Kidney glomerular epithelial cell (primary cell): Measurements from ENCODE around the gene STARD5.

Experiments
- DNase-seq: peaks from one replicate; lab custom pipeline; 2025; lab: John Stamatoyannopoulos, UW

STARD5 gene

GRCh38 chr15:81274255-81274654 lies 49.7 kb downstream of the STARD5 start:
- DNase-seq, result no peak

DNA sequence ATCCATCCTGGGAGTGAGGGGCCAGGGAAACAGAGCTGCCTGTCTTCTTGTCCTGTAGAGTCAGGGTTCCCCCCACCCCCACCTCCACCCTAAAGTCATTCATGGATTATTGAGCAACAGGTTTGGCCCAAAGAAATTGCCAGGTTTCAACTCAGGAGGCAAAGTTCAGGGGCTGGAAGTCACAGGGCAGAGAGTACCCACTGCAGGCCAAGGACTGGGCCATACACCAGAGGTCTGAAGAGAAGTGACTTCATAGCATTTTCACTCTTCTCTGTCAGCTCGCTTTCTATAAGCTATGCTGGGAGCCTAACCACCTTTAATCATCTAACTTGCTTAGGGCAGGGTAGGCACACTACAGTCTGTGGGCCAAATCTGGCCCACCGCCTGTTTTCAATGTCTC lies 50.1 kb downstream of the STARD5 start:
- DNase-seq, result no peak

DNA sequence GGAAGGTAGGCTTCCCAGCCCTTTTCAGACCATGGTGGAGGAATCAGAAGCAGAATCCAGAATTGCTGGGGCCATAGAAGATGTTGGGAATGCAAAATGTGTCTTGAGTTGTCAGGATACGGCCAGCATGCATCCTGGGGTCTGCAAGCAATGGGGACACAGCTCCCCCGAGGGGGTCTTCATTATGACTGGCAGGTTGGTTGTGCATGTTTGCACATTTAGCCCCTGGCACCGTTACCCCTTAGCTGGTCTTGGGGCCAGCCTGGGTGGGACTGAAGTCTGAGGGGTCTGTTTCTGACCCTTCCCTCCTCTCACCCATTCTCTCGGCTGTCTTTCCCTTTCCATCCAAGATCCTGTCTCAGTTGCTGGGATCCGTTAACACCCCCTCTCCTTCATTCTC lies 50.7 kb downstream of the STARD5 start:
- DNase-seq, result no peak

- no peak for DNase-seq
These were observed 51.9 kb downstream of the STARD5 start for GRCh38 chr15:81271761-81272644.

DNA sequence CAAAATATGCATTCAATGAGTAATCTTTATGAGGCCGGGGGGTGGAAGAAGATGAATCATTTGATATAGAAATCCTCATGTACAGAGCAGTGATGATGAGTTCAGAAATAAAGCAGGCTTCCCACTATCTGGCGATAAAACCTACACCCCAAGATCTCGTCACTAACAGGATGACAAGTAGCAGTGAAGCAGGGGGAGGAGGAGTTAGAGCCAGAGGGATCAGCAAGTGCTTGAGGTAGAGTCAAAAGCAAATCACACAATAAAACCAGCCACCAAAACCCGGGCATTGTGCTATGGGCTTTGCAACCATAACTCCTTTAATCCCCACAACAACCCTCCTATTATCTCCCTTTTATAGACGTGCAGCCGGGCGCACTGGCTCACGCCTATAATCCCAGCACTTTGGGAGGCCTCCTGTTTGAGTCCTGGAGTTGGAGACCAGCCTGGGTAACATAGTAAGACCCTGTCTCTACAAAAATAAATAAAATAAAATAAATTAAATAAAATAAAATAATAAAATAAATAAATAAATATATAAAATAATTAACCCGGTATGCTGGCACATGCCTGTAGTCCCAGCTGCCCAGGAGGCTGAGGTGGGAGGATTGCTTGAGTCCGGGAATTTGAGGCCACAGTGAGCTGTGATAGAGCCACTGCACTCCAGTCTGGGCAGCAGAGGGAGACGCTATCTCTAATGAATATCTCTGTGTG lies 53.0 kb downstream of the STARD5 start:
- DNase-seq, result no peak

GRCh38 chr15:81270188-81270587 lies 53.8 kb downstream of the STARD5 start:
- DNase-seq, result no peak

DNA sequence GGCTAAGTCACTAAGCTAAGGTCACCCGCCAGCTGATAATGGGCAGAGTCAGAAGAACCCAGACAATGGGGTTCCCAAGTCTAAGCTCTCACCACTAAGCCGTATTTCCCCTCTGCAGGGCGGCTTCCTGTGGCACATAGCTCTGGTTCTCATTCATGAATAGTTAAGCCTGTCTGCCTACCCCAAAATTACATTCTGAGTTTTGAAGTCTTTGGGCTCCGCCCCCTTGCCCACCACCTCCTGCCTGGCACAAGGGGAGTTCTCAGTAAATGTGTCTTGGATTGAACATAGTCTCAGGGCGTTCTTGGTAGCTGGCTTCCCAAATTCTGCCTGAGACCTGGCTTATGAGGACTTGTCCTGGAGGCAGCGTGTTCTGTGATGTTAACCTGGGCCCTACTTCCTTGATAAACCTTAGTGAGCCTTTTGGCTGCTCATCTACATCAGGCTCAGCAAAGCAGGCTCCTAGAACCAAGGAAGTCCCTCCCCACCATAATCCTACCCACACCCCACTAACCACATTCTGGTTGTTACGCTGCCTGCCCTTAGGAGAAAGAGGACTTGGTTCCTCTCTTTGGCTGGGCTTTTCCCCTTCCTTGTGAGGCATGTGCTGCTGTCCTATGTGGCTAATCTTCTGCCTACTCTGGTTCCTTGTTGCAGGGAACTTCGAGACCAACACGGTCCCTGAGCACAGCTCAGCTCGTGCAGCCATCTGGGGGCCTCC lies 54.9 kb downstream of the STARD5 start:
- no peak for DNase-seq

- DNase-seq, result no peak
These were observed 55.6 kb downstream of the STARD5 start for GRCh38 chr15:81268340-81268739.

GRCh38 chr15:81265944-81266775 lies 57.8 kb downstream of the STARD5 start:
- DNase-seq, result peak; percentile 71

GRCh38 chr15:81265256-81265943 lies 58.5 kb downstream of the STARD5 start:
- DNase-seq, result no peak

GRCh38 chr15:81264072-81264857 lies 59.7 kb downstream of the STARD5 start:
- DNase-seq, result no peak

DNA sequence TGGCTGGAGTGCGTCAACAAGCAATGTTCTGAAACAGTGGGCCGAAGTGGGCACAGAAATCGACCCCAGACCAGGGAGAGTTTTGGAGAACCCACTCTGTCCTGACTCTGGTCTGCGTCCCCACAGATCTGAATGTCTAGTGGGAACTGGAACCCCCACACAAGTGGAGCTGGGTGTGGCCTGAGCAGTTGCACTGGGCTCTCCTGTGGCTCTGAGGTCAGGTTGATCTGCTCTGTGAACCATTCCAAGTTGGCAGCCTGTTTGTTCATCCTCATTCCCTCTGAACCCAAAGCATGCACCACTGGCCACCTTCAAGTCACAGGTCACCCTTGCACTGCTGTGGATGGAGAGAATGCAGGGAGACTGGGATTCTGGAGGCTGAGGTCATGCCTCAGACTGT lies 60.5 kb downstream of the STARD5 start:
- DNase-seq, result no peak

GRCh38 chr15:81261172-81261811 lies 62.6 kb downstream of the STARD5 start:
- no peak for DNase-seq

DNA sequence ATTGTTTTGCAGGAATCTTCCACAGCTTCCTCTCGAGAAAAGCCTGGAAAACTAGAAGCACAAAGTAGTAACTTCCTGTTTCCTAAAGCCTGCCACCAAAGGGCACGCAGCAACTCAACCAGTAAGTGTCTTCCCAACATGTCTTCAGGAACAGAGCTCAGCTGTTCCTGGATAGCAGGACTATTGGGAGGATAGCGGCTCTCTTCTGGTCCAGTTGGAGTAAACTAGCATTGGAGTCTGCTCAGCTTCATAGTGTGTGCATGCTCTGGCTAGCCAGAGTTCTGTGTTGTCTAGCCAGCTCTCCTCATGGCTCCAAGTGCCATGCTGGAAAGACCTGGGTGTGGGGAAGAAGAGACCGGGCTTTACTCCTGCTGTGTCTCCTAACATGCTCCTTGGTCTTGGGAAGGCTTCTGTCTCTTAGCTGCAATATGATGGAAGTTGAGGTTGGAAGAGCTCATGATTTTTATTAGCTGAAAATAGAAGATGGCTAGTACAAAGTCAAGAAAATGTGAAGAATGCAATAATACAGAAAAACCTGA lies 64.1 kb downstream of the STARD5 start:
- DNase-seq, result no peak
